Keratinocyte (primary cell): Measurements from ENCODE around the gene TCP11. TPM values are rescaled to one million over a fixed set of nuclear protein-coding genes. Genes with fewer than 3 reads are reported as not detected.

Source experiments
- DNase-seq: peaks from one replicate; pipeline ENCODE4 v3.0.0-alpha.2; 2011; ENCODE audit warnings: low read depth, missing footprints, low spot score
- FAIRE-seq: peaks from 2 replicates; lab custom pipeline; 2011; peaks lifted over from hg19 to GRCh38; lab: Jason Lieb, UNC
- H2AFZ ChIP-seq: 2 replicates; pipeline ENCODE4 v1.6.0; 2012; ENCODE audit warnings: low read length, control low read depth, inconsistent platforms; ENCODE audit not compliant: control insufficient read depth
- H3K27ac ChIP-seq: 2 replicates; pipeline ENCODE4 v1.5.1; 2011; ENCODE audit warnings: low read length; ENCODE audit not compliant: control insufficient read depth, insufficient read depth
- H3K27me3 ChIP-seq: 3 replicates; pipeline ENCODE4 v1.6.0; 2011; ENCODE audit warnings: low read length; ENCODE audit not compliant: control insufficient read depth, insufficient read depth; ENCODE audit errors: extremely low read depth
- H3K36me3 ChIP-seq, 2 experiments: 2 replicates in 1 of 2; 3 replicates in 1 of 2; pipeline ENCODE4 v1.5.1; 2011; ENCODE audit warnings: low read length in 2 of 2, mild to moderate bottlenecking in 1 of 2; ENCODE audit not compliant: control insufficient read depth in 2 of 2, insufficient read depth in 2 of 2; ENCODE audit errors: extremely low read depth in 1 of 2
- H3K4me1 ChIP-seq: 3 replicates; pipeline ENCODE4 v1.5.1; 2011; ENCODE audit warnings: low read length; ENCODE audit not compliant: control insufficient read depth, insufficient read depth; ENCODE audit errors: extremely low read depth
- H3K4me2 ChIP-seq: 3 replicates; pipeline ENCODE4 v1.6.0; 2011; ENCODE audit warnings: low read depth, low read length; ENCODE audit not compliant: control insufficient read depth, insufficient read depth; ENCODE audit errors: extremely low read depth
- H3K4me3 ChIP-seq, 3 experiments: fragments of 200-600 bp in 1 of 3; sonication (generic) in 1 of 3; 2 replicates in 2 of 3; 3 replicates in 1 of 3; pipeline ENCODE4 v1.5.1; 2011 to 2016; ENCODE audit warnings: low read length in 3 of 3, mild to moderate bottlenecking in 3 of 3, control low read depth in 2 of 3, inconsistent platforms in 1 of 3, low read depth in 1 of 3, mixed read lengths in 1 of 3, mixed run types in 1 of 3, moderate library complexity in 1 of 3; ENCODE audit not compliant: control insufficient read depth in 2 of 3, insufficient read depth in 2 of 3; ENCODE audit errors: extremely low read depth in 1 of 3
- H3K79me2 ChIP-seq: 2 replicates; pipeline ENCODE4 v1.6.0; 2012; ENCODE audit warnings: low read length; ENCODE audit not compliant: control insufficient read depth, insufficient read depth
- H3K9ac ChIP-seq: 3 replicates; pipeline ENCODE4 v1.6.0; 2011; ENCODE audit warnings: low read length; ENCODE audit not compliant: control insufficient read depth, insufficient read depth; ENCODE audit errors: extremely low read depth
- H3K9me1 ChIP-seq: 3 replicates; pipeline ENCODE4 v1.6.0; 2011; ENCODE audit warnings: low read length; ENCODE audit not compliant: control insufficient read depth, insufficient read depth; ENCODE audit errors: extremely low read depth
- H3K9me3 ChIP-seq: 2 replicates; pipeline ENCODE4 v1.5.1; 2012; ENCODE audit warnings: low read depth, low read length; ENCODE audit not compliant: control insufficient read depth
- H4K20me1 ChIP-seq: 3 replicates; pipeline ENCODE4 v1.6.0; 2011; ENCODE audit warnings: low read length; ENCODE audit not compliant: control insufficient read depth, insufficient read depth; ENCODE audit errors: extremely low read depth
- CTCF ChIP-seq, 3 experiments: IDR thresholded peaks in 1 of 3; conservative IDR thresholded peaks in 1 of 3; optimal IDR thresholded peaks in 1 of 3; 2 replicates in 2 of 3; 3 replicates in 1 of 3; pipeline versions ENCODE3 to v1.5.1; 2011; ENCODE audit warnings: low read length in 3 of 3, mild to moderate bottlenecking in 3 of 3, moderate library complexity in 2 of 3, control low read depth in 1 of 3, inconsistent platforms in 1 of 3; ENCODE audit not compliant: insufficient read depth in 2 of 3; ENCODE audit errors: extremely low read depth in 1 of 3
- EZH2 ChIP-seq: IDR thresholded peaks from one replicate; pipeline ENCODE4 v1.6.1; 2012; ENCODE audit warnings: inconsistent platforms, mild to moderate bottlenecking, low read length, moderate library complexity
- dilution Hi-C: fragments of 300-500 bp; cut with MboI; formaldehyde crosslinking; loops from one replicate; pipeline ENCODE4 v1.7.0; 2020; ENCODE audit warnings: low sequenced_read_pairs; ENCODE audit not compliant: extremely low pct_ligation_motif_present
- polyA plus RNA-seq, 5 experiments: library from polyadenylated mRNA; depleted of rRNA in 3 of 5; stranded (reverse) in 3 of 5; stranded (forward) in 1 of 5; unstranded in 1 of 5; fragments of >200 nt; gene quantifications; 1 replicate in 1 of 5; 2 replicates in 3 of 5; 3 replicates in 1 of 5; pipeline versions ENCODE4 v1.2.1 to v1.2.3, GENCODE V29; 2011 to 2012; ENCODE audit warnings: missing spikeins in 2 of 5, low read depth in 1 of 5, low replicate concordance in 1 of 5

The TCP11 gene
- polyA plus RNA-seq, 1 donor (not counting 4 experiments of a cell fraction or from before 2014, with no cell fraction given), result not detected

- dilution Hi-C loops, result no loop called here
- H3K4me1 ChIP-seq, result peaks cover 12% of the 10 kb centered on the region
- no peak for FAIRE-seq
Measured at GRCh38 chr6:35087361-35088280, 53.5 kb downstream of the TCP11 start.

GRCh38 chr6:35086636-35087360 is 54.3 kb downstream of the TCP11 start:
- H3K9ac ChIP-seq, result no peak overlapping the region
- H3K4me3 ChIP-seq, result no peak overlapping the region
- dilution Hi-C loops, result no loop called here
- no peaks in the 10 kb centered on the region for H3K79me2 ChIP-seq
- H4K20me1 ChIP-seq, result peaks cover 3% of the 10 kb centered on the region
- no peaks in the 10 kb centered on the region for H3K9me3 ChIP-seq
- TF ChIP-seq EZH2 (no peak), CTCF (optimal IDR thresholded peaks at IDR 0.05 in 1 of 3, IDR thresholded peaks at IDR 0.05 in 1 of 3, conservative IDR thresholded peaks at IDR 0.05 in 1 of 3; ENCODE audit: extremely low read depth in 1 of 3, insufficient read depth in 2 of 3, low read length in 3 of 3) (no peak)
- H3K9me1 ChIP-seq, result no peaks in the 10 kb centered on the region
- FAIRE-seq (no peak), DNase-seq (no peak)
- no peak overlapping the region for H3K27ac ChIP-seq
- H3K27me3 ChIP-seq, result no peaks in the 10 kb centered on the region
- peaks cover 16% of the 10 kb centered on the region for H3K4me1 ChIP-seq
- no peak overlapping the region for H3K4me2 ChIP-seq
- H3K36me3 ChIP-seq, result peaks cover 16 to 21% of the 10 kb centered on the region in 2 experiments
- H2AFZ ChIP-seq, result no peak overlapping the region

More at GRCh38 chr6:35087361-35088280, 53.5 kb downstream of the TCP11 start:
- no peaks in the 10 kb centered on the region for H3K9me3 ChIP-seq
- H3K9me1 ChIP-seq, result no peaks in the 10 kb centered on the region
- H3K36me3 ChIP-seq, result peaks cover 16 to 21% of the 10 kb centered on the region in 2 experiments
- no peak for DNase-seq
- no peaks in the 10 kb centered on the region for H3K79me2 ChIP-seq
- H3K4me2 ChIP-seq, result no peak overlapping the region
- no peaks in the 10 kb centered on the region for H3K27me3 ChIP-seq
- no peak overlapping the region for H2AFZ ChIP-seq
- TF ChIP-seq EZH2 (no peak), CTCF (optimal IDR thresholded peaks at IDR 0.05 in 1 of 3, IDR thresholded peaks at IDR 0.05 in 1 of 3, conservative IDR thresholded peaks at IDR 0.05 in 1 of 3; ENCODE audit: extremely low read depth in 1 of 3, insufficient read depth in 2 of 3, low read length in 3 of 3) (no peak)
- H3K4me3 ChIP-seq, result no peak overlapping the region
- H3K27ac ChIP-seq, result no peak overlapping the region
- H3K9ac ChIP-seq, result no peak overlapping the region
- peaks cover 3% of the 10 kb centered on the region for H4K20me1 ChIP-seq
